Breast epithelium (tissue), 3 donors: Measurements from ENCODE around the gene MTNR1A.

Source experiments
- CTCF ChIP-seq, 3 donors: fragments of 450-650 bp; IDR thresholded peaks; one replicate each; pipeline ENCODE4 v1.5.1; 2016 to 2017; ENCODE audit warnings: antibody characterized with exemption in 3 of 3, mild to moderate bottlenecking in 3 of 3, moderate library complexity in 3 of 3
- POLR2A ChIP-seq: fragments of 450-650 bp; IDR thresholded peaks from one replicate; pipeline ENCODE4 v1.6.1; 2016; ENCODE audit warnings: antibody characterized with exemption, mild to moderate bottlenecking, moderate library complexity
- POLR2AphosphoS5 ChIP-seq, 3 donors: sonication (generic); formaldehyde crosslinking; IDR thresholded peaks; one replicate each; pipeline ENCODE4 v1.6.1; 2017; ENCODE audit warnings: antibody characterized with exemption in 3 of 3

GRCh38 chr4:186561748-186562147 is 6.4 kb upstream of the MTNR1A start:
- TF ChIP-seq POLR2A (no peak), POLR2AphosphoS5 (IDR thresholded peaks at IDR 0.05) (no peak), CTCF (IDR thresholded peaks at IDR 0.05) (no peak)
